Panc1 (cell line): ENCODE results near the gene MPI. TPM values are rescaled to one million over a fixed set of nuclear protein-coding genes. Genes with fewer than 3 reads are reported as not detected.

Experiments
- ATAC-seq: fragments of 200-7000 bp; cut with Tn5 transposase; 2 replicates; pipeline ENCODE4 v1.9.1; 2020; ENCODE audit warnings: mild to moderate bottlenecking, moderate library complexity
- BruUV-seq: library from RNA; stranded (reverse); fragments of 400-500 nt; replicated peaks from 2 replicates; lab custom pipeline; 2021; lab: Mats Ljungman, UMichigan
- CTCF ChIA-PET: fragments of 300-600 bp; sonication (Branson Sonifier 250); formaldehyde crosslinking; loops from one replicate; lab custom pipeline; 2022; ENCODE audit warnings: antibody characterized with exemption; lab: Charles Lee
- POLR2A ChIA-PET: fragments of 300-600 bp; sonication (Branson Sonifier 250); formaldehyde crosslinking; loops from one replicate; lab custom pipeline; 2022; ENCODE audit warnings: antibody characterized with exemption; lab: Charles Lee
- DNase-seq: peaks from one replicate; pipeline ENCODE4 v3.0.0-alpha.2; 2010; ENCODE audit warnings: low read depth, low spot score
- H3K27ac ChIP-seq: 2 replicates; pipeline ENCODE4 v1.5.1; 2011; ENCODE audit warnings: mild to moderate bottlenecking, low read length, inconsistent platforms
- H3K27me3 ChIP-seq: fragments of 200-500 bp; sonication (Bioruptor generic); 2 replicates; pipeline ENCODE4 v1.6.0; 2014; ENCODE audit warnings: low read length, inconsistent platforms; ENCODE audit not compliant: control insufficient read depth, insufficient read depth
- H3K36me3 ChIP-seq: fragments of 200-500 bp; sonication (Bioruptor generic); 2 replicates; pipeline ENCODE4 v1.5.1; 2014; ENCODE audit warnings: inconsistent platforms, mild to moderate bottlenecking, low read length, moderate library complexity; ENCODE audit not compliant: control insufficient read depth, insufficient read depth
- H3K4me1 ChIP-seq: 2 replicates; pipeline ENCODE4 v1.5.1; 2011; ENCODE audit warnings: inconsistent platforms, mild to moderate bottlenecking, low read length, moderate library complexity; ENCODE audit not compliant: control insufficient read depth, insufficient read depth
- H3K4me3 ChIP-seq, 2 experiments: 2 replicates each; pipeline ENCODE4 v1.5.1; 2011 to 2012; ENCODE audit warnings: low read depth in 2 of 2, low read length in 2 of 2, mild to moderate bottlenecking in 2 of 2, inconsistent platforms in 1 of 2, moderate library complexity in 1 of 2
- H3K9me3 ChIP-seq: fragments of 200-500 bp; sonication (Bioruptor generic); 2 replicates; pipeline ENCODE4 v1.5.1; 2014; ENCODE audit warnings: low read depth, mild to moderate bottlenecking, inconsistent platforms, low read length, moderate library complexity; ENCODE audit not compliant: control insufficient read depth, insufficient read depth
- POLR2AphosphoS5 ChIP-seq: IDR thresholded peaks from 2 replicates; pipeline ENCODE4 v1.6.1; 2012; ENCODE audit warnings: mild to moderate bottlenecking, low read depth, low read length, moderate library complexity
- REST ChIP-seq, 2 experiments: IDR thresholded peaks; 2 replicates each; pipeline ENCODE4 v1.6.1; 2011 to 2012; ENCODE audit warnings: low read depth in 2 of 2, control low read depth in 1 of 2, low read length in 1 of 2, mild to moderate bottlenecking in 1 of 2, moderate library complexity in 1 of 2; ENCODE audit not compliant: insufficient read depth in 1 of 2
- SIN3A ChIP-seq: IDR thresholded peaks from 2 replicates; pipeline ENCODE4 v1.6.1; 2012; ENCODE audit warnings: low read depth, mild to moderate bottlenecking, low read length, moderate library complexity, borderline replicate concordance; ENCODE audit not compliant: insufficient read depth
- TCF7L2 ChIP-seq: IDR thresholded peaks from 2 replicates; pipeline ENCODE4 v1.6.1; 2011; ENCODE audit warnings: mild to moderate bottlenecking, low read depth, low read length, inconsistent platforms
- in situ Hi-C: cut with HindIII; loops from 2 replicates; pipeline ENCODE4 v1.10.0; 2016; ENCODE audit warnings: low sequenced_read_pairs, low pct_unique_long_range_greater_than_20kb
- intact Hi-C: fragments of 100-400 bp; cut with micrococcal nuclease; formaldehyde crosslinking; loops from one replicate; pipeline ENCODE4 v1.10.0; 2022; ENCODE audit not compliant: unreplicated experiment
- total RNA-seq: library from RNA; stranded (reverse); gene quantifications from one replicate; pipeline ENCODE4 v1.2.1, GENCODE V29; 2021; ENCODE audit not compliant: unreplicated experiment
- TF ChIP-seq, protein P1 (sequence below): fragments of 450-650 bp; IDR thresholded peaks from 2 replicates; pipeline ENCODE4 v1.5.1; 2017; ENCODE audit warnings: mild to moderate bottlenecking

Gene MPI
- total RNA-seq, 1 experiment from 2014 or later = 45.8 TPM

DNA sequence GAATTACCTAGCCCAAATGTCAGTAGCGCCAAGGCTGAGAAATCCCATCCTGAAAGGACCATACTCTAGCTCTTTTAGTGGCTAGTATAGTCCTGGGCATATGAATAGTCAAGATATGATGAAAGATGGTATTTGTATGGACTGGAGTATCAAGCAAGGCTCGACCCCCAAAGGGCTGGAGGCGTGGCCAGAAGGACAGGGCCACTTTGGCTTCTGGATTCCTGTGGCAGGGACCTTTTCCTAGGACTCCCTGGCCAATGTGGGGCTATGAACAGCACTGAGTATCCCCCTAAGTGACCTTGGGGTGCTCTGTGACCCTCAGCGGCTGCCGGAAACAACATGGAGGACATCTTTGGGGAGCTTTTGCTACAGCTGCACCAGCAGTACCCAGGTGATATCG lies 6.0 kb downstream of the MPI start:
- no TSS peak for BruUV-seq
- H3K36me3 ChIP-seq = no peaks in the 10 kb centered on the region; the same call in 1 of the 2 replicates
- intact Hi-C loops = no loop called here
- ChIA-PET POLR2A (interaction anchor here (0.7 kb wide), 2 partner anchors 94 to 126 kb away, joined by 4 to 6 read pairs; no protein-coding TSS in a partner anchor), CTCF (no interaction called here)
- no peak for TF ChIP-seq TCF7L2
- no peak for TF ChIP-seq REST (IDR thresholded peaks at IDR 0.05; ENCODE audit: insufficient read depth in 1 of 2, low read depth in 2 of 2, low read length in 1 of 2)
- no peak for TF ChIP-seq POLR2AphosphoS5
- TF ChIP-seq SIN3A = no peak
- TF ChIP-seq, protein P1, sequence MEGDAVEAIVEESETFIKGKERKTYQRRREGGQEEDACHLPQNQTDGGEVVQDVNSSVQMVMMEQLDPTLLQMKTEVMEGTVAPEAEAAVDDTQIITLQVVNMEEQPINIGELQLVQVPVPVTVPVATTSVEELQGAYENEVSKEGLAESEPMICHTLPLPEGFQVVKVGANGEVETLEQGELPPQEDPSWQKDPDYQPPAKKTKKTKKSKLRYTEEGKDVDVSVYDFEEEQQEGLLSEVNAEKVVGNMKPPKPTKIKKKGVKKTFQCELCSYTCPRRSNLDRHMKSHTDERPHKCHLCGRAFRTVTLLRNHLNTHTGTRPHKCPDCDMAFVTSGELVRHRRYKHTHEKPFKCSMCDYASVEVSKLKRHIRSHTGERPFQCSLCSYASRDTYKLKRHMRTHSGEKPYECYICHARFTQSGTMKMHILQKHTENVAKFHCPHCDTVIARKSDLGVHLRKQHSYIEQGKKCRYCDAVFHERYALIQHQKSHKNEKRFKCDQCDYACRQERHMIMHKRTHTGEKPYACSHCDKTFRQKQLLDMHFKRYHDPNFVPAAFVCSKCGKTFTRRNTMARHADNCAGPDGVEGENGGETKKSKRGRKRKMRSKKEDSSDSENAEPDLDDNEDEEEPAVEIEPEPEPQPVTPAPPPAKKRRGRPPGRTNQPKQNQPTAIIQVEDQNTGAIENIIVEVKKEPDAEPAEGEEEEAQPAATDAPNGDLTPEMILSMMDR = no peak
- H3K27me3 ChIP-seq = no peaks in the 10 kb centered on the region
- DNase-seq (no peak), ATAC-seq (no peak)
- H3K4me1 ChIP-seq = no peaks in the 10 kb centered on the region
- in situ Hi-C loops = no loop called here
- H3K9me3 ChIP-seq = no peaks in the 10 kb centered on the region
- no peak overlapping the region for H3K27ac ChIP-seq
- H3K4me3 ChIP-seq = no peak overlapping the region

DNA sequence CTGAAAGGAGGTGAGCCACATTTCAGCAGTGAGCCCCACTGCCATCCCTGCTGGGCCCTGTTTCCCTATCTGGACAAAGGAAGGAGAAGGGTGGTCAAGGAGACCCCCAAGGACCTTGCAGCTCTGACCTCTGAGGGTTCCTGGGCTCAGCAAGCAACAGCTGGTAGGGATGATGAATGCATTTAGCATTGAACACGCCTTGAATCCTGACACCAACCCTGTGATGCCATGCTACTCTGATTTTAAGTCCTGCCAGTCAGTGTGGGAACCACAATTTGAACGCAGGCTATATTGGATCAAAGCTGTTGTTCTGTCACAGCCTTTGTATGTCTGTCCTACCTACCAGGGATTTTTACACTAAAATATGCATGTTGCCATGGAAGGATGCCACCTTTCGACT lies 6.5 kb downstream of the MPI start:
- intact Hi-C loops = no loop called here
- ChIA-PET CTCF (no interaction called here), POLR2A (interaction anchor here (1.1 kb wide), 1 partner anchor 50 kb away, joined by 3 read pairs; no protein-coding TSS in a partner anchor)

More for the DNA sequence above, 6.5 kb downstream of the MPI start:
- BruUV-seq = no TSS peak
- in situ Hi-C loops = no loop called here
- H3K4me3 ChIP-seq = no peak overlapping the region
- no peak for TF ChIP-seq SIN3A
- no peak; the same call in 1 of the 2 replicates for TF ChIP-seq POLR2AphosphoS5
- TF ChIP-seq, protein P1 = no peak
- TF ChIP-seq TCF7L2 = no peak
- TF ChIP-seq REST (IDR thresholded peaks at IDR 0.05; ENCODE audit: insufficient read depth in 1 of 2, low read depth in 2 of 2, low read length in 1 of 2) = no peak
- H3K9me3 ChIP-seq = no peaks in the 10 kb centered on the region
- ATAC-seq = no peak
- H3K27ac ChIP-seq = no peak overlapping the region
- H3K36me3 ChIP-seq = peaks cover 2% of the 10 kb centered on the region; the same call in 1 of the 2 replicates
- H3K4me1 ChIP-seq = no peaks in the 10 kb centered on the region
- no peak for DNase-seq
- H3K27me3 ChIP-seq = no peaks in the 10 kb centered on the region
